Ovary (tissue), 9 donors: Measurements from ENCODE around the gene CYP21A2. TPM values are rescaled to one million over a fixed set of nuclear protein-coding genes. Genes with fewer than 3 reads are reported as not detected.
"Not testable (repeated sequence)": the region's sequence is repeated elsewhere in the genome, so short reads cannot be mapped to it uniquely, and the experiment has no call there.

ENCODE experiments used
- DNase-seq, 5 donors: peaks; one replicate each; pipeline ENCODE4 v3.0.0-alpha.2; 2019 to 2020
- H3K27ac ChIP-seq, 2 donors: fragments of 200-600 bp; one replicate each; pipeline versions ENCODE4 v1.5.1 to v1.8.0; 2019 to 2022
- H3K27me3 ChIP-seq: fragments of 200-600 bp; one replicate; pipeline ENCODE4 v1.8.0; 2022
- H3K36me3 ChIP-seq: fragments of 200-600 bp; sonication (generic); one replicate; pipeline ENCODE4 v1.5.1; 2019
- H3K4me1 ChIP-seq: one replicate; pipeline ENCODE4 v1.8.1; 2013; ENCODE audit warnings: mild to moderate bottlenecking, moderate library complexity; ENCODE audit not compliant: insufficient read depth
- H3K4me3 ChIP-seq: fragments of 200-600 bp; sonication (generic); one replicate; pipeline ENCODE4 v1.5.1; 2017
- H3K9me3 ChIP-seq, 2 donors: fragments of 200-600 bp in 1 of 2; sonication (generic) in 1 of 2; one replicate each; pipeline versions ENCODE4 v1.5.1 to v1.8.1; 2013 to 2019; ENCODE audit warnings: mild to moderate bottlenecking in 1 of 2, moderate library complexity in 1 of 2
- WGBS, 3 donors: extraction: QIAGEN DNeasy Blood & Tissue Kit in 1 of 3; methylation state at CpG; one replicate each; pipeline versions ENCODE4 v1.1.5 to v1.1.7; 2013 to 2017; 5-methylcytosine and 5-hydroxymethylcytosine counted together
- intact Hi-C, 4 donors: fragments of 100-400 bp; cut with DNase I; formaldehyde crosslinking; loops; one replicate each; pipeline versions ENCODE4 v1.11.0 to v1.15.1; 2022 to 2023
- polyA plus RNA-seq, 2 donors: library from polyadenylated mRNA; stranded (reverse); fragments of 200-250 nt in 1 of 2; fragments of 350-450 nt in 1 of 2; fragmentation: Illumina TruSeq in 1 of 2; extraction: RNeasy Lipid Tissue Mini Kit (QIAGEN cat#74804) in 1 of 2; gene quantifications; one replicate each; pipeline ENCODE4 v1.2.3, GENCODE V29; 2013 to 2014
- total RNA-seq, 7 donors: library from RNA; depleted of rRNA in 2 of 7; stranded (reverse); fragments of >200 nt in 2 of 7; fragmentation: NEBNext Ultra II Directional in 3 of 7; extraction: Animal tissue kit (Norgen Biotek cat#: 25700) in 3 of 7; gene quantifications; one replicate each; pipeline versions ENCODE4 v1.1.0 to v1.2.4, GENCODE V29; 2016 to 2023
- donor health status: DM: no; HTN: no; CAD: no; lungs with moderate emphysema.
- donor health status: DM: no; HTN: no; CAD: no.
- donor health status: Bipolar disorder and iron deficiency.
- donor health status: DM: yes; HTN: yes; CAD: no.
- donor health status: DM: no; HTN: no; CAD: no.
- donor health status: DM: yes; HTN: yes; CAD: no.

CYP21A2 gene
- total and polyA plus RNA-seq, 9 donors: 1.9 to 21.7 (median 7.5) TPM

- H3K4me1 ChIP-seq, intact Hi-C loops, H3K27ac ChIP-seq, H3K4me3 ChIP-seq, H3K9me3 ChIP-seq, H3K27me3 ChIP-seq, H3K36me3 ChIP-seq: not testable (repeated sequence)
- WGBS, 3 donors: 74 to 88% (median 78%) methylated on average over 3 to 12 of the region's 12 CpGs
- peak in 4 of 5 donors; percentile 8 to 45 (median 14) for DNase-seq
These were observed 31.1 kb upstream of the CYP21A2 start for GRCh38 chr6:32007086-32007485.

GRCh38 chr6:32008037-32008436, 30.2 kb upstream of the CYP21A2 start:
- DNase-seq: peak in 2 of 5 donors; percentile 9
- H3K27me3 ChIP-seq, H3K9me3 ChIP-seq, intact Hi-C loops, H3K4me1 ChIP-seq, H3K27ac ChIP-seq, H3K4me3 ChIP-seq, H3K36me3 ChIP-seq: not testable (repeated sequence)
- WGBS, 3 donors: no CpG with 5 or more reads among the region's 24 CpGs

- H3K27ac ChIP-seq, intact Hi-C loops, H3K9me3 ChIP-seq, H3K36me3 ChIP-seq, H3K4me1 ChIP-seq, H3K4me3 ChIP-seq, H3K27me3 ChIP-seq: not testable (repeated sequence)
- WGBS, 3 donors: 20 to 60% (median 56%) methylated on average over 1 to 6 of the region's 12 CpGs
- peak in 3 of 5 donors; percentile 8 to 13 (median 8) for DNase-seq
These were observed 29.6 kb upstream of the CYP21A2 start for GRCh38 chr6:32008616-32009015.

GRCh38 chr6:32009537-32009936, 28.7 kb upstream of the CYP21A2 start:
- peak in 4 of 5 donors; percentile 6 to 27 (median 16) for DNase-seq
- H3K4me3 ChIP-seq, H3K9me3 ChIP-seq, H3K27ac ChIP-seq, H3K36me3 ChIP-seq, H3K27me3 ChIP-seq, H3K4me1 ChIP-seq, intact Hi-C loops: not testable (repeated sequence)
- WGBS, 3 donors: 67 to 92% (median 92%) methylated on average over 5 to 10 of the region's 12 CpGs

- H3K27ac ChIP-seq, H3K4me3 ChIP-seq, intact Hi-C loops, H3K9me3 ChIP-seq, H3K4me1 ChIP-seq, H3K36me3 ChIP-seq, H3K27me3 ChIP-seq: not testable (repeated sequence)
- WGBS, 3 donors: 36 to 65% (median 44%) methylated on average over 12 to 21 of the region's 27 CpGs
- peak; percentile 18 to 61 (median 48) for DNase-seq
These were observed 27.2 kb upstream of the CYP21A2 start for GRCh38 chr6:32010856-32011530.

GRCh38 chr6:32012941-32013617, 25.1 kb upstream of the CYP21A2 start:
- H3K4me1 ChIP-seq, H3K9me3 ChIP-seq, H3K27ac ChIP-seq, H3K4me3 ChIP-seq, intact Hi-C loops, H3K36me3 ChIP-seq, H3K27me3 ChIP-seq: not testable (repeated sequence)
- 53 to 64% (median 61%) methylated on average over 14 to 17 of the region's 17 CpGs for WGBS, 3 donors
- DNase-seq: peak; percentile 43 to 74 (median 64)

GRCh38 chr6:32013738-32014137, 24.5 kb upstream of the CYP21A2 start:
- H3K27ac ChIP-seq, intact Hi-C loops, DNase-seq, H3K9me3 ChIP-seq, H3K36me3 ChIP-seq, H3K27me3 ChIP-seq, H3K4me1 ChIP-seq, H3K4me3 ChIP-seq: not testable (repeated sequence)
- WGBS, 3 donors: no CpG with 5 or more reads among the region's 5 CpGs

GRCh38 chr6:32014547-32014946, 23.7 kb upstream of the CYP21A2 start, which contains the start of gene C4B:
C4B (plus strand) TSS chr6:32014795; CDS start chr6:32014846, 51 bp downstream.
- H3K4me3 ChIP-seq, H3K27ac ChIP-seq, DNase-seq, H3K27me3 ChIP-seq, H3K36me3 ChIP-seq, H3K9me3 ChIP-seq, intact Hi-C loops, H3K4me1 ChIP-seq: not testable (repeated sequence)
- WGBS, 3 donors: no CpG with 5 or more reads among the region's 6 CpGs

GRCh38 chr6:32022100-32022499, 16.1 kb upstream of the CYP21A2 start:
- no CpG with 5 or more reads among the region's 10 CpGs for WGBS, 3 donors
- H3K4me1 ChIP-seq, H3K9me3 ChIP-seq, DNase-seq, H3K27me3 ChIP-seq, H3K36me3 ChIP-seq, intact Hi-C loops, H3K4me3 ChIP-seq, H3K27ac ChIP-seq: not testable (repeated sequence)

- H3K4me1 ChIP-seq, H3K27me3 ChIP-seq, intact Hi-C loops, H3K9me3 ChIP-seq, H3K4me3 ChIP-seq, H3K36me3 ChIP-seq, H3K27ac ChIP-seq: not testable (repeated sequence)
- 86 to 93% (median 91%) methylated on average over 7 of the region's 10 CpGs for WGBS, 3 donors
- peak in 1 of 5 donors; percentile 7 for DNase-seq
These were observed 9.6 kb upstream of the CYP21A2 start for GRCh38 chr6:32028631-32029030.

GRCh38 chr6:32029553-32029952, 8.7 kb upstream of the CYP21A2 start:
- H3K36me3 ChIP-seq, H3K27me3 ChIP-seq, intact Hi-C loops, H3K4me3 ChIP-seq, H3K4me1 ChIP-seq, H3K9me3 ChIP-seq, H3K27ac ChIP-seq: not testable (repeated sequence)
- peak in 2 of 5 donors; percentile 16 to 23 for DNase-seq
- 86 to 92% methylated on average over 7 to 8 of the region's 14 CpGs; no CpG with 5 or more reads in 1 of the 3 donors for WGBS, 3 donors
